Muscle layer of colon (tissue), 2 donors: ENCODE data around the gene TASOR.

Experiments used
- H3K27ac ChIP-seq: one replicate; pipeline ENCODE4 v1.7.0; 2013; ENCODE audit warnings: low read depth, mild to moderate bottlenecking, low read length, moderate library complexity
- H3K27me3 ChIP-seq, 2 donors: one replicate each; pipeline ENCODE4 v1.7.0; 2013; ENCODE audit warnings: low read length in 2 of 2, mild to moderate bottlenecking in 2 of 2; ENCODE audit not compliant: insufficient read depth in 2 of 2, control insufficient read depth in 1 of 2
- H3K36me3 ChIP-seq: one replicate; pipeline ENCODE4 v1.7.0; 2013; ENCODE audit warnings: mild to moderate bottlenecking, low read length; ENCODE audit not compliant: insufficient read depth
- H3K4me1 ChIP-seq: one replicate; pipeline ENCODE4 v1.7.0; 2013; ENCODE audit warnings: mild to moderate bottlenecking, low read length; ENCODE audit not compliant: insufficient read depth
- H3K4me3 ChIP-seq, 2 donors: one replicate each; pipeline ENCODE4 v1.7.0; 2013; ENCODE audit warnings: low read length in 2 of 2, low read depth in 1 of 2, mild to moderate bottlenecking in 1 of 2, moderate library complexity in 1 of 2
- H3K9ac ChIP-seq: one replicate; pipeline ENCODE4 v1.7.0; 2013; ENCODE audit warnings: low read length
- H3K9me3 ChIP-seq: one replicate; pipeline ENCODE4 v1.7.0; 2013; ENCODE audit warnings: mild to moderate bottlenecking, low read length
- donor health status: abdominal sarcoma.
- donor health status: Adenocarcinoma of cecum.

TASOR gene

DNA sequence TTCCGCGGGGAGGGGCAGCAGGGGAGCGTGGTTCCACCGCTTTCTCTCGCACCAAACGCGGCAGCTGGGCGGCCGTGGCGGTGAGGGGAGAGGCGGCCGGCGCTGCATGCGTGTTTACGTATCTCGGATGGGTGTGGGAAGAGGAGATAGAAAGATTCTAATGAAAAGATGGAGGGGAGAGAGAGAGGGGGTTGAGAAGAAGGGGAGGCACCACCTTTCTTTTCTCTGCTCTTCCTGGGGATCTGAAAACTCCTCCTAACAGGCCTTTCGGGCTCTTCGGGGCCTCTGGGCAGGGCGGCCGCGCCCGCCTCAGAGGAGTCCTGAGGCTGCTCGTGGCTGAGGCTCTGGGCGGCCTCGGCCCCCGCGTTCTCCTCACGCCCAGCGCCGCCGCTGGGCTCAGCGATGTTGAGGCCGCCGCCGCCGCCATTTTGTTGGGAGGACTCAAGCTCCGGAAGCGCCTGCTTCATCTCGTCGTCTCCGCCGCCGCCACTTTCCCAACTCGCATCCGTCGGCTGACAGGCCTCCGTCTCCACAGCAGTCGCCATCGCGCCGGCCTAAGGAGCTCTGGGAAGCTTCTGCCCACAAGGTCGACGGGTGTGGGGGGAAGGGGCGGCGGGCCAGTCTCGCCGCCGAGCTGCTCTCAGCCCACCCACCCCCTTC is 473 bp downstream of the TASOR start:
- H3K4me3 ChIP-seq = peak overlapping the region; percentile 71 to 79
- H3K4me1 ChIP-seq = peaks cover 25% of the 10 kb centered on the region
- no peaks in the 10 kb centered on the region for H3K9me3 ChIP-seq
- peak overlapping the region; percentile 78 for H3K9ac ChIP-seq
- peak overlapping the region; percentile 95 for H3K27ac ChIP-seq
- no peaks in the 10 kb centered on the region for H3K27me3 ChIP-seq
- no peaks in the 10 kb centered on the region for H3K36me3 ChIP-seq

DNA sequence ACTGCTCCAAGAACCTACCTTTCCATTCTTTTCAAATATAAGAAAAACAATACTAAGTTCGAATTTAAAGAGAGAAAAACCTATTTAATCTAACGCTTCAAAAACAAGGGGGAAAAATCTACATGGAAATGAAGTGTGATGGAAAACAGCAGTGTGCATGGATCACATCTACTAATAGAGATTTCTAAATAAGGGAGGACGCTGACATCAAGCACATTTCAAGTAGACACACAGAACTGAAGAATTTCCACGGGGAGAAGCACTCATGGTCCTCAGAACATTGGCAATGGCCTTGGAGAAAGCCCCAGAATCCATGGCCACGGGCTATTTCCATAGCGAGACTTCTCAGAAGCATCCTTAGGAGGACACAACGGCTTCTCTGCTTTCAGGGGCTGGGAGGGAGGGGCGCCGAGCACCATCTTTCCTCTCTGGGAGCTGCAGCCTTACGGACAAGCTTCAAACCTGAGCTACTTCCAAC is 1.0 kb downstream of the TASOR start:
- peak overlapping the region; percentile 71 to 79 for H3K4me3 ChIP-seq
- peaks cover 25% of the 10 kb centered on the region for H3K4me1 ChIP-seq
- no peaks in the 10 kb centered on the region for H3K27me3 ChIP-seq
- H3K36me3 ChIP-seq = no peaks in the 10 kb centered on the region
- peak overlapping the region; percentile 78 for H3K9ac ChIP-seq
- peak overlapping the region; percentile 95 for H3K27ac ChIP-seq
- no peaks in the 10 kb centered on the region for H3K9me3 ChIP-seq

DNA sequence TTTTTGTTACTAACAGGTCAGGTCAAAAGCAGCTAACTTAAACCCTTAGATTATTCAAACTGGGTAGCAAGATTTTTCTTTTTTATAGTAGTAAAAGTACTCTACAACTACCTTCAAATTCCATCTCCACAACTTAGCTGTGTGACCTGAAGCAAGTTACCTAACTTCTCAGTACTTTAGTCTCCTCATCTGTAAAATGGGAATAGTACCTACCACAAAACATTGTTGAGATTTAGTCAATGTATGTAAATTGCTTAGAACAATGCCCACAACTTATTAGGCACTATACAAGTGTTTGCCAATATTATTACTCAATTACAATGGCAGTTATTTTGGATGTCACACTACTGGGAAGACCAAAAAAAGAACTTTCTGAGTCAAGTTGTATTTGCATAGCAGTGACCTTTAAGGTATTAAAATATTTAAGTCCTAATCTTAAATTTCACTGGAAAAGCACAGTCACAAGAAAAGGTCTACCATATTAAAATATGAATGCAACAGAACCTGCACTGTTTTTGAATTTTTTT is 2.9 kb downstream of the TASOR start:
- Histone ChIP-seq H3K9me3 (no peaks in the 10 kb centered on the region), H3K27me3 (no peaks in the 10 kb centered on the region), H3K4me3 (no peak overlapping the region), H3K4me1 (peaks cover 25% of the 10 kb centered on the region), H3K36me3 (no peaks in the 10 kb centered on the region), H3K9ac (no peak overlapping the region), H3K27ac (no peak overlapping the region)

DNA sequence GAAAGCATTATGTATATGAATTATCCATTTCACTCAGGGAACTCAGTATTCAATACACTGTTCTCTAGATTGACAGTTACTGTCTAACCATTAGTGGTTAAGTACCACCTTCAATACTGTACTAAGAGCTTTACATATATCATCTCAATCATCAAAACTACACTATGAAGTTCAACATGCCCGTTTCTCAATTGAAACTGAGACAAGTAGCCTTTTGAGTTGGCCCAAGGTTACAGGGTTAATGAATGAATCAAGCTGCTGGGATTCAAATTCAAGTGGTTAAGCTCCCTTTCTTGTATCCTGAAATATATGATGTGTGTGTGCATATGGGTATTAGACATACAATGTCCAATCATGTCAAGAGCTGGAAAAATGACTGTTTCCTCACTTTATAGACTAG is 5.8 kb downstream of the TASOR start:
- Histone ChIP-seq H3K4me1 (peaks cover 20% of the 10 kb centered on the region), H3K9ac (no peak overlapping the region), H3K4me3 (no peak overlapping the region), H3K27me3 (no peaks in the 10 kb centered on the region), H3K9me3 (no peaks in the 10 kb centered on the region), H3K27ac (no peak overlapping the region), H3K36me3 (no peaks in the 10 kb centered on the region)

DNA sequence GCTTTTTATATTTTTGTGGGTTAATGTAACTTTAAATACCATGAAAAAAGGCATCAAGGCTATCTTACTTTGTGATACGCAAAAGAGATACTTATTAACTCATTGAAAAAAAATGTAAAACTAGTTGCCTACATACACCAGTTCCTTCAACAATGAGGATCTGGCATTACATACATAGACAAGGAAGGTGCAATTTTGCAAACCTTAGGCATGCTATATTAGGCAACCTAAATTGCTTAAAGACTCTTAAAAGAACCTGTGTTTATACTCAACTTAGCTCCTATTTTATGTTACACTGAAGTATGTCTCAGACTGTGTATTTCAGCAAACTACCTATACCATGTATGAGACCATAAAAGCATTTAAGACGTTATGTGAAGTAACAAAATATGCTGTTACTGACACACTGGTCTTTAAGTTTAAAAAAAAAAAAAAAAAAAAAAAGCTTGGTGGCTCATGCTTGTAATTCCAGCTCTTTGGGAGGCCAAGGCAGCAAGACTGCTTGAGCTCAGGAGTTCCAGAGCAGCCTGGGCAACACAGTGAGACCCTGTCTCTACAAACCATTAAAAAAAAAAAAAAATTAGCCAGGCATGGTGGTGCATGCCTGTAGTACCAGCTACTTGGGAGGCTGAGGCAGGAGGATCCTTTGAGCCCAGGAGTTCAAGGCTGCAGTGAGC is 9.1 kb downstream of the TASOR start:
- no peaks in the 10 kb centered on the region for H3K36me3 ChIP-seq

DNA sequence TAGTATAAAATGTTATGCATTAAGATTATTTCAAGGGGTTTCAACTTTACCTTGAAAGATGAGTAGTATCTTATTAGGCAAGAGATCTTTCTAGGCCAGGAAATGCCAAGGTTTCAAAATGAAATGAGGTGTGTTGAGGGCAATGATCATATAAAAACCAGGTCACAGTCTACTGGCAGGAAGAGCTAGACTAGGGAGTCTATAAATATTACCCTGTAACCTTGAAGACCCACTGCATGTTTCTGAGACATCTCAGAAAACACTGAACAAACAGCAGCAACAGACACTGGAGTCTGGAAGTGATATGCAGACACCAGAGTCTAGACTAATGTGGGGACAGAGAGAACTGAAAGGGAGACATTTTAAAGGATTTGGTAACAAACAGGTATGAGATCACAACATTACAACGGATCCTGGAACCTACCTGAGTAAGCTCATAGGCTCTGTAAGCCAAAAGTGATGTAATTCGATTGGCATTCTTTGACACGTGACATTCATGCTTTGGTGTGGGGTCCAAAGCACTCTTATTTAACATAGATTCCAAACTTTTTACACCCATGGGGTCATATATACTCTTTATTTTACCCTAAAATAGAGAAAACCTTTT is 15.0 kb downstream of the TASOR start:
- Histone ChIP-seq H3K27ac (no peak overlapping the region), H3K4me3 (no peak overlapping the region), H3K27me3 (no peaks in the 10 kb centered on the region), H3K9me3 (no peaks in the 10 kb centered on the region), H3K36me3 (peaks cover 43% of the 10 kb centered on the region), H3K9ac (no peak overlapping the region), H3K4me1 (no peaks in the 10 kb centered on the region)

More for the DNA sequence above, 9.1 kb downstream of the TASOR start:
- Histone ChIP-seq H3K9me3 (no peaks in the 10 kb centered on the region), H3K4me1 (no peaks in the 10 kb centered on the region), H3K4me3 (no peak overlapping the region), H3K27me3 (no peaks in the 10 kb centered on the region), H3K9ac (no peak overlapping the region), H3K27ac (no peak overlapping the region)

DNA sequence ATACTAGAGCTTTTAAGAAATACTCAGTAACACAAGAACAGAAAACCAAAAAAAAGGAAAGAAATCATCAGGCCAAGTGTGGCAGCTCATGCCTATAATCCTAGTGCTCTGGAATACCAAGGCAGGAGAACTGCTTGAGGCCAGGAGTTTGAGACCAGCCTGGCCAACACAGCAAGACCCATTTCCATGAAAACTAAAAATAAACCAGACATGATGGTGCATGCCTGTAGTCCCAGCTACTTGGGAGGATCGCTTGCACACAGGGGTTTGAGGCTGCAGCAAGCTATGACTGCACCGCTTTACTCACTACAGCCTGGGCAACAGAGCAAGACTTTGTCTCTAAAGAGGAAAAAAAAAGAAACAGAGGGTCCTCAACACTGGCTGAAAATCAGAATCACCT is 18.2 kb downstream of the TASOR start:
- Histone ChIP-seq H3K9ac (no peak overlapping the region), H3K9me3 (no peaks in the 10 kb centered on the region), H3K36me3 (peaks cover 67% of the 10 kb centered on the region), H3K27me3 (no peaks in the 10 kb centered on the region), H3K27ac (no peak overlapping the region), H3K4me3 (no peak overlapping the region), H3K4me1 (no peaks in the 10 kb centered on the region)

DNA sequence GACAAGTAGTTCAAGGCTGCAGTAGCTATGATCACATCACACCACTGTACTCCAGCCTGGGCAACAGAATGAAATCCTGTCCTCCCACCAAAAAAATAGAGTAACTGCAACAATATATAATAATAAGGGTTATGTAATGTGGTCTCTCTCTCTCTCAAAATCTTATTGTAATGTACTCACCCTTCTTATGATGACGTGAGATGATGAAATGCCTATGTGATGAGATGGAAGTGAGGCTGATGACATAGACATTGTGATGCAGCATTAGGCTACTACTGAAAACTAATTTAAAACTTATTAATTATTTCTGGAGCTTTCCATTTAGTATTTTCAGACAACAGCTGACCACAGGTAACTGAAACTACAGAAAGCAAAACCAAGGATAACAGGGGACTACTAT is 27.4 kb downstream of the TASOR start:
- peaks cover 4% of the 10 kb centered on the region for H3K9me3 ChIP-seq
- no peaks in the 10 kb centered on the region for H3K27me3 ChIP-seq
- H3K27ac ChIP-seq = no peak overlapping the region
- peaks cover 8% of the 10 kb centered on the region for H3K4me1 ChIP-seq
- H3K4me3 ChIP-seq = no peak overlapping the region
- peaks cover 34% of the 10 kb centered on the region for H3K36me3 ChIP-seq
- H3K9ac ChIP-seq = no peak overlapping the region

DNA sequence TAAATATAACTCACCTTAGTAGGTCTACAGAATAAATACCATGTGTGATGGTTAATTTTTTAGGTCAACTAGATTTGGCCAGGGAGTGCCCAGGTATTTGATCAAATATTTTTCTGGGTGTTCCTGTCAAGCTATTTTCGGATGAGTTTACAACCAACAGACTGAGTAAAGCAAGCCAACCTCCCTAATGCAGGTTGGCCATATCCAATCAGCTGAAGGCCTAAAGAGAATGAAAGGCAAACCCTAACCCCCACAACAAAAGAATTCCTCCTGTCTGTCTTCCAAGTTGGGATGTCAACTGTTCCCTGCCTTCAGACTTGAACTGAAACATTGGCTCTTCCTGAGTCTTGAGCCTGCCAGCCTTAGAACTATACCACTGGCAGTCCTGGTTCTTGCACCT is 28.6 kb downstream of the TASOR start:
- Histone ChIP-seq H3K36me3 (peaks cover 23% of the 10 kb centered on the region), H3K4me1 (peaks cover 8% of the 10 kb centered on the region), H3K9ac (no peak overlapping the region), H3K27ac (no peak overlapping the region), H3K9me3 (peaks cover 4% of the 10 kb centered on the region), H3K4me3 (no peak overlapping the region), H3K27me3 (no peaks in the 10 kb centered on the region)

DNA sequence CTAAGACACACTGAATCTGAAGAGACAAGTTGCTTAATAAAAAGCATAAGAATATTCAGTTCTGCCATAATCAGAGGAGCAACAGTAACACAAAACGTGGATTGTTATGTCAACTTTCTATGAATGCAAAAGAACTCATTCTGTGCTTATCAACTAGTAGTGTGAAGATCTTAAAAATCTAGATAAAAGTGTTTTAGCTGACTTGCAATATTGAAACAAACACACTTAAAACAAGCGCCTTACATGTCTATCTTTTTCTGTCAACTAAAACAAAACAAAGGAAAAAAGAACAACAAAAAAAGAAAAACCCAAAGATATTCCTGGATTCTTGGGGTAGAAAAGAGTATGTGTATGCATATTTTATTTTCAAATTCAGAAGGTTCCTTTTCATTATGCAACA is 37.7 kb downstream of the TASOR start:
- Histone ChIP-seq H3K36me3 (peaks cover 23% of the 10 kb centered on the region), H3K9me3 (no peaks in the 10 kb centered on the region), H3K4me1 (no peaks in the 10 kb centered on the region), H3K27ac (no peak overlapping the region), H3K4me3 (no peak overlapping the region), H3K27me3 (no peaks in the 10 kb centered on the region), H3K9ac (no peak overlapping the region)

DNA sequence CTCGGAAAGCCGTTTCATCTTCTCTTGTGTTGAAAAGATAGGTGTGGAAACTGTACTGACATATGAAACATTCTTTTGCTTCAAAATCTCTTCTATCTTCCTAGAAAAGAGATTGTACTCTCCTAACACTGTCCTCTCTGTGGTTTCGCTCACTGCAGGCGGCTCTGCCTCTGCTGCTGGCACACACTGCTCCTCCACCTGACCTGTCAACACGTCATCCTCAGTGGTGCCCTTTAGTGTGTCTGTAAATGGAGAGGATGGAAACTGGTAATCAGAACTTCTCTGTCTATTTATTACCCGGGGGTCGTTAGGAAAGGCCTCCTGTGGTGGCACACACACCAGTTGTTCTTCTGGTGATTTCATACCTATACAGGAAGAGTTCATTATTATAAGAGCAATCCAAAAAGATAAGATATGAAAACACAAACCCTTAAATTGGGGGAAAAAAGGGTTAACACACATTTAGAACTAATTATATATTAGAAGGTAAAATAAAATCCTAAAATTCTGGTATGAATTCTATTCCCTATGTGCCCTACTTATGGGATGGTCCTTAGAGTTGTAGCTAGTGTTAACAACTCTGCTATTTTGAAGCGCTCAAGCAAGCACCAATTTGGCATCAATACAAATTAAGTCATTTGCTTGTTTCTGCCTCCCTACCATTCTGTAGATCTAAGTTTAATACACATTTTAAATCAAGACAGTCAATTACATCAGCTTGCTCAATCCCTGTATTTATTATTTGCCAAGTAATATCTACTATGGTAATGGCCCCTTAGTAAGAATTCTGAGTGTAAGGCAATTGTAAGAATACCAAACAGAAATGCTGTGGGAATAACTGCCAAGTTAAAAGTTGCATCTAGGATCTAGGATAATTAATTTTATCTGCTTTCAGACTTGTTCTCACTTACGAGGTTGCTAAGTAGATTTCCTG is 49.2 kb downstream of the TASOR start:
- H3K27ac ChIP-seq = no peak overlapping the region
- peaks cover 34% of the 10 kb centered on the region for H3K36me3 ChIP-seq
- no peaks in the 10 kb centered on the region for H3K27me3 ChIP-seq
- H3K4me1 ChIP-seq = no peaks in the 10 kb centered on the region
- no peak overlapping the region for H3K4me3 ChIP-seq
- no peak overlapping the region for H3K9ac ChIP-seq
- H3K9me3 ChIP-seq = no peaks in the 10 kb centered on the region
